GM21515 (cell line): ENCODE results near the gene IRF5.
A peak's percentile ranks its signal among the peaks of the same experiment; 100 is the strongest.
"Not testable (repeated sequence)": the region's sequence is repeated elsewhere in the genome, so short reads cannot be mapped to it uniquely, and the experiment has no call there.

ENCODE experiments used
- ATAC-seq: cut with Tn5 transposase; IDR thresholded peaks from one replicate; pipeline ENCODE4 v1.9.1; 2021; ENCODE audit not compliant: unreplicated experiment

The IRF5 gene

DNA sequence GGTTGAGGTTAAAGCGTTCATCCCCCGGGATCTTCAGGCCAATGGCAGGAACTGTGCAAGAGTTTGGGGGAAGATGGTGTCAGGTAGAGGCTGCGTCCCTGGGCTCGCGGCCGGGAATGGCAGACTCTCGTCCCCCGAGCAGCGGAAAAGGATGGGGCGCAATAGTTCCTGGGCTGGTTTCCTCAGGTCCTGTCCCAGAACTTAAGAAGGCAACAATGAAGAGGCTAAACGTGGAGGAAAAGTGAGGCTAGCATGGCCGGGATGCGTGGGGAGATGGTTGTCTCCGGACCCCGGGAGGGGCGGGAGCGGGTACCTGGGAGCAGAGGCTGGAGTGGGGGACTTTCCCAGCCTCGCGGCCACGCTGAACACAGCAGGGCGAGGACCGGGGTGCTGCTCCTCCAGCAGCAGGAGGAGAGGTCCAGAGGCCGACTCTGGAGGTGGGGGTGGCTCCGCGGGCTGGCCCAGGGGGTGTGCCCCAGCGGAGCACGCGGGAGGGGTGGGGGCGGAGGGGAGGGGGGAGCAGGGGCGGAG lies 882 bp downstream of the IRF5 start:
- ATAC-seq: no peak

DNA sequence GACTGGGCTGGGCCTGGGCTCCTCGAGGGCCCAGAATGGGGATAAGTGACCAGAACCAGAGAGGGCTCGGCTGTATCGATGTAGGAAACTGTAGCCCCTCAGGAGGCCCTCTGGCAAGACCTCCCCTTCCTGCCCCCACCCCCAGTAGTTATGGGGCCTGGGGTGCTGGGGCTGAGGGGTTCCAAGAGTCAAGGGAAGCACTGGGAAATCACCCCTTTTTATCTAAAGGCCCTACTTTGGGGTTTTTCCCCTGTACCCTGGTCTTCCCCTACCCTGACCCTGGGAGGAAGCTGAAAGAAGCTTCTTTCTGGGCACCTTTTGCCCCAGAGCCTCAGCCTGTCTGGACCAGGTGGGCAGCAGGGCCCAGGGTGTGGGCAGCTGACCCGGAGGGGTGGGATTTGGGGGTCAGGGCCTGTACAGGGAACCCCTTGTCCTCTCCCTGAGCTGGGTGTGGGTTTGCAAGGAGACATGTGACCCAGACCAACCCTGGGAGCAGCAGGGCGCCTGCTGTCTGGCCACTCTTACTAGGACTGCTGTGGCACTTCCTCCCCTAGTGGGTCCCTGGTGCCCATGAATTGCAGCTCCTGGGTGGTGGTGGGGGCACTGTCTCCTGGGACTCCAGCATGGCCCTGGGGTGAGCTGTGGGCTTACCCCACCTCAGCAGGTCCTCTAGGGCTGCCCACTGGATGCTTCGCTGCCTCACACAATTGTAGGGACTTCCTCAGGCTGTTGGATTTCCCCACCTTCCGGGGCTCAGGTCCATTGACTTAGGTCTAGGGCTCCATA lies 1.5 kb downstream of the IRF5 start:
- no peak for ATAC-seq

DNA sequence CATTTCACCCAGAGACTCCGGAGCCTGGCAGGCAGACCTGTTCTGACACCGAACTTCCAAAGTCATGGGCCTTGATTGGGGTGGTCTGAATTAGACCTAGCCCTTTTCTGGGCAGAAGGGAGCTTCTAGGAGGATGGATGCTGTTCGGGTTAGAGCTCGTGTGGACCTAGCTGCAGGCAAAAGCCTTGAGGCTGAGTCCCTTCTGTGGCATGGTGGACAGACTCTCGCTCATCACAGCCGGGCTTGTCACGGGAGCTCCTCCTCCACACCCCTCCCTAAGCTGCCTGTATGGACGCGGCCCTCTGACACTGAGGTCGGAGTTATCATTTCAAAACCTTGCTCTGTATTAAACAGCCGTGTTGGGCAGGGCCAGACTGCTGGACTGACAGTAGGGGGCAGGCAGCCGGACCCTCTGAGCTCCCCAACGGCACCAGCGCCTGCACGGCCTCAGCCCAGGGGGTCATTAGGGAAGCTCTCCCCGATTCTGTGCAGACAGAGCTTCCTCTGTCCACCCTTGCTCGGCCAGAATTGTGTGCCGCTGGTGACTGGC lies 2.2 kb downstream of the IRF5 start:
- ATAC-seq: peak; percentile 19

DNA sequence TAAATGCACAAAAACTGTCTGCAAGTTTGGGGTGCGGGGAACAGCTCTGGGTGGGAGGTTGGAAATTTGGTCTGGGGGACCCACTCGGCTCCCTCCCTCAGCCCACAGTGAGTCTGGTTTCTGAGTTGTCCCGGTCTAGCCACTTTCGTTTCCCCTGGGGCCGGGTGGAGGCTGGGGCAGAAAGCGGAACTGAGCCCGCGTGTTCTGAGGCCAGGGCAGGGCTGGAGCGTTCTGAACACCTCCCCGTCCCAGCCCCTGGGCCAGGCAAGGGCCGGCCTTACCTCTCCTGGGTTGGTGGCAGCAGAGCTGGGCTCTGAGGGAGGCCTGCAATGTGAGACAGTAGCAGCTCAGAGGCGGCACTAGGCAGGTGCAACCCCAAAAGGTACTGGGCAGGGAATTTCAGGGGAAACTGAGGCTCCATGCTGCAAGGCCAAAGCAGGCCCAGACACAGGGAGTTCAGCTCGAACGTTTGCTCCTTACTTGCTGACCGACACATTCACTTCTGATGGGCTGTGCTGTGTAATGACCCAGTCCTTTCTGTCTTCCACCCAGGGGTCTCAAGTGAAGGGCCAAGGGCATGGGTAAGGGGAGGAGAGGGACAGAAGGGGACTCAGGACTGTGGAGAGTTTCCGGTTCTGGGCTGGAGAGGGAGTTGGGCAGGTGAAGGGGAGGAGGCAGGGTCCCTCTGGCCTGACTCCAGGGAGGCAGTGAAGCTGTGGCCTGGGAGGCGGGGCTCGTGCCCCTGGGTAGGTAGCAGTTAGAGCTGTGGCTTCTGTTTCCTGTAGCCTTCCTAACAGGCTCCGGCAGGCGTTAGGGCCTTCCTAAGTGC lies 3.0 kb downstream of the IRF5 start:
- ATAC-seq: peak; percentile 55

DNA sequence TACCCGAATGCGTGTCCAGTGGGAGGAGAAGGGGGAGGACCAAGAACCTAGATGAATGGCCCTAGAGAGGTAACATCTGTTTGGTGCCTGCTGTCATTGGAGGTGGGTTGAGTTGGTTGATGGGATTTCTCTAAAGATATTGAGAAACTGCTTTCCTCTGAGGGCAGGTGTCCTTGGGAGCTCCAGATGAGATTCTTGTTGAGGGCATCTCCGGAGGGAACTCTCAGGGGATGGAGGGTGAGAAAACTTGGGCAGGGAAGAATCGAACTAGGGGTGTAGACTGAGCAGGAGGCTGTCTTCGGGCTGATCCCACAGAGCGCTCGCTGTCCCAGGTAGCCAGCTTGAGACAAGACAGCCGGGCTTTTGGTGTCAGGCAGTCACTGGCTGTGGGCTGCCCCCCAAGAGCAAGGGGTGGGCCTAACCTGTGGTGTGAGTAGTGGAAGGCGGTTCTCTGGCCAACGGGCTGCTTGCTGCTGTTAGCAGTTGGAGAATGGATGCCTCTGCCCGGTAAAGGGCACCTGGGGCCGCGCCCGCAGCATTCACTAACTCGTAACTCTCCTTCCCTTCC lies 3.7 kb downstream of the IRF5 start:
- ATAC-seq: no peak

DNA sequence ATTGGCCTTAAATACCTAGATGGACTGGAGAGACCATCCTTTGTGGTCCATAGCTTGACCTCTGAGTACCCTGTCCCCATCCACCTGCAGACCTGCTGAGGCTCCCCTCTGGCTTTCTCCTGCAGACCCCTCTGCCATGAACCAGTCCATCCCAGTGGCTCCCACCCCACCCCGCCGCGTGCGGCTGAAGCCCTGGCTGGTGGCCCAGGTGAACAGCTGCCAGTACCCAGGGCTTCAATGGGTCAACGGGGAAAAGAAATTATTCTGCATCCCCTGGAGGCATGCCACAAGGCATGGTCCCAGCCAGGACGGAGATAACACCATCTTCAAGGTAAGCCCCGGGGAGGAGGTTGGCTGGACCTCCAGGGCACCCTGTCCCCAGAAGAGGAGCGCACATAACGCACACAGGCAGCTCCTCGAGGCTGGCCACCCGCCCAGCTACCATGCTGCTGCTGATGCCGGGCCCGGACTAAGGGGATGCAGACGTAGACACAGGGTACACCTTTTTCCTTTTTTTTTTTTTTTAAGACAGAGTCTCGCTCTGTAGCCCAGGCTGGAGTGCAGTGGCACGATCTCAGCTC lies 4.3 kb downstream of the IRF5 start:
- ATAC-seq: no peak

DNA sequence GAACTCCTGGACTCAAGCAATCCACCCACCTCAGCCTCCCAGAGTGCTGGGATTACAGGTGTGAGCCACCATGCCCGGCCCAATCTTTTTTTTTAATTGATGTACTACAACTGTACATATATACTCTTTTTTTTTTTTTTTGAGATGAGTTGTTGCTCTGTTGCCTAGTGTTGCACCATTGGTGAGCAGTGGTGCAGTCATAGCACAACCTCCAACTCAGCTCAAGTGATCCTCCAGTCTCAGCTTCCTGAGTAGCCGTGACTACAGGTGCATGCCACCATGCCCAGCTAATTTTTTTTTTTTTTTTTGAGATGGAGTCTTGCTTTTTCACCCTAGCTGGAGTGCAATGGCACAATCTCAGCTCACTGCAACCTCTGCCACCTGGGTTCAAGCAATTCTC lies 5.5 kb downstream of the IRF5 start:
- ATAC-seq: not testable (repeated sequence)

DNA sequence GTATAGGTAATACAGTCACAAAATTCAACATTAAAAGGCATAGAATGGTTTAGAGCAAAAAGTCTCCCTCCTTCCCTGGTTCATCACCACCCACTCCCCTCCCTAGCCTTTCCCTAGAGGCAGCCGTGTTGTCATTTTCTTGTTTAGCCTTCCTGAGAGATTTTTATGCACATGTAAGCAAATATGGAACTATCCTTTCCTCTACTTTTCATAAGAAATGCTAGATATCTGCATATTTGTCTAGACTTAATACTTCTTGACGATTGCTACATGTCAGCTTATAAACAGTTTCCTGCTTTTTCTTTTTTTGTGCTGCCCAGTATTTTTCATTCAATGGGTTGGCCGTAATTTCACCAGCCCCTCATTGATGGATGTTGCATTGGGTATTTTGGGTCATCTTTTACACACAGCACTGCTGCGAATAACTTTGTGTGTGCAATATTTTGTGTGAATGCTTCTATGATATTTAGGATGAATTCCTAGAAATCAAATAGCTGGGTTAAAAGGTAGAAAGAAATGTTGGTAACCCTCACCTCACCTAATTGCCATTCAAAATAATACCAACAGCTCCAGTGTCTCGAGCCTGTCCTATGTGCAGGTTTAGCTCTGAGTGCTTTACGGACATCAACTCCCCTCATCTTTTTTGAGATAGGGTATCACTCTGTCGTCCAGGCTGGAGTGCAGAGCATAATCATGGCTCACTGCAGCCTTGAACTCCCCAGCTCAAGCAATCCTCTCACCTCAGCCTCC lies 6.9 kb downstream of the IRF5 start:
- ATAC-seq: no peak

DNA sequence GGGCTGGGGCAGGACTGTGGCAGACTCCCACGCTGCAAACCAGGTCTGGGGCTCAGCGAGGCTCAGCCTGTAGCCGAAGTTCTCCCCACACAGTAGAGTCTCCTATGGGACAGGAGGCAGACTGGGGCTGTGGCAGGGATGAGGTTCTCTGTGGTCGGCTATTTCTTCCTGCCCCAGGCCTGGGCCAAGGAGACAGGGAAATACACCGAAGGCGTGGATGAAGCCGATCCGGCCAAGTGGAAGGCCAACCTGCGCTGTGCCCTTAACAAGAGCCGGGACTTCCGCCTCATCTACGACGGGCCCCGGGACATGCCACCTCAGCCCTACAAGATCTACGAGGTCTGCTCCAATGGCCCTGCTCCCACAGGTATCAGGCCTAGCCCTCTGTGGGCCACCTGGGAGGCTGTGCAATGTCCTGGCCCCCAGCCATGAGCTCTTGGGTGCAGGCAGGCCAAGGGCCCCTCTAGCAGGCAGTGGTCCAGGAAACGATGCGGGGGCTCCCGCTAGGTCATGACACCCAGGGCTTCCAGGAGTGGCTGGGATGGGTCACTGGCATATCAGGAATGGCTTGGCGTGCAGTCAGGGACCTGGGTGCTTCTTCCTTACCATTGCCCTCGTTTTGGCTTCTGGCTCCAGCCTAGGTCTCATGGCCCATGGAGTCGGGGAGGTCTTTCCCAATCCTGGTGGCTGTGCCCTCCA lies 8.1 kb downstream of the IRF5 start:
- no peak for ATAC-seq

DNA sequence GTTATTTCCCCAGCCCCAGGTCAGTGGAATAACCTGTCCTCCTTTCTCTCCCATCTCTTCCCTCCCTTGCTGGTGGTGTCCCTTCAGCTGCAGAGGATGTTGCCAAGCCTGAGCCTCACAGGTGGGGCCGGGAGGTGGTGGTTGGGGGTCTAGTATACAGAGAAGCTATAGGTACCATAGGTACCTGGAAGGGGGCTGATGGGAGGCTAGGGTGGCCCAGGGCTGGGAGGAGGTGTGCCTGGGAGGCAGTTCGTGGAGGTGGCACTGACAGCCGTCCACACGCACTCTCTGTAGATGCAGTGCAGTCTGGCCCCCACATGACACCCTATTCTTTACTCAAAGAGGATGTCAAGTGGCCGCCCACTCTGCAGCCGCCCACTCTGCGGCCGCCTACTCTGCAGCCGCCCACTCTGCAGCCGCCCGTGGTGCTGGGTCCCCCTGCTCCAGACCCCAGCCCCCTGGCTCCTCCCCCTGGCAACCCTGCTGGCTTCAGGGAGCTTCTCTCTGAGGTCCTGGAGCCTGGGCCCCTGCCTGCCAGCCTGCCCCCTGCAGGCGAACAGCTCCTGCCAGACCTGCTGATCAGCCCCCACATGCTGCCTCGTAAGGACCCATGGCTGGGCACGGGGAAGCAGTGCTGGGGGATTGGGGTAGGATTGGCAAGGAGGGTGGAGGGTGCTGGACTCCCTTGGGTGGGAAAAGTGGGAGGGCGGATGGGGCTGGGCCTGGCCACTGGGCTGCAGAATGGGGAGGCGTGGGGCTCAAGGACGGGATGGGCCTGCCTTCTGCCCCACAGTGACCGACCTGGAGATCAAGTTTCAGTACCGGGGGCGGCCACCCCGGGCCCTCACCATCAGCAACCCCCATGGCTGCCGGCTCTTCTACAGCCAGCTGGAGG lies 9.5 kb downstream of the IRF5 start:
- ATAC-seq: no peak

DNA sequence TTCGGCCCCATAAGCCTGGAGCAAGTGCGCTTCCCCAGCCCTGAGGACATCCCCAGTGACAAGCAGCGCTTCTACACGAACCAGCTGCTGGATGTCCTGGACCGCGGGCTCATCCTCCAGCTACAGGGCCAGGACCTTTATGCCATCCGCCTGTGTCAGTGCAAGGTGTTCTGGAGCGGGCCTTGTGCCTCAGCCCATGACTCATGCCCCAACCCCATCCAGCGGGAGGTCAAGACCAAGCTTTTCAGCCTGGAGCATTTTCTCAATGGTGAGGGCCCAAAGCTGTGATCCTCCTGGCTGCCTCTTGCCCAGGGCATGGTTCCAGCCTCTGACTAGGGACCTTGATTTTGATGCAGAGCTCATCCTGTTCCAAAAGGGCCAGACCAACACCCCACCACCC lies 10.1 kb downstream of the IRF5 start:
- ATAC-seq: no peak

DNA sequence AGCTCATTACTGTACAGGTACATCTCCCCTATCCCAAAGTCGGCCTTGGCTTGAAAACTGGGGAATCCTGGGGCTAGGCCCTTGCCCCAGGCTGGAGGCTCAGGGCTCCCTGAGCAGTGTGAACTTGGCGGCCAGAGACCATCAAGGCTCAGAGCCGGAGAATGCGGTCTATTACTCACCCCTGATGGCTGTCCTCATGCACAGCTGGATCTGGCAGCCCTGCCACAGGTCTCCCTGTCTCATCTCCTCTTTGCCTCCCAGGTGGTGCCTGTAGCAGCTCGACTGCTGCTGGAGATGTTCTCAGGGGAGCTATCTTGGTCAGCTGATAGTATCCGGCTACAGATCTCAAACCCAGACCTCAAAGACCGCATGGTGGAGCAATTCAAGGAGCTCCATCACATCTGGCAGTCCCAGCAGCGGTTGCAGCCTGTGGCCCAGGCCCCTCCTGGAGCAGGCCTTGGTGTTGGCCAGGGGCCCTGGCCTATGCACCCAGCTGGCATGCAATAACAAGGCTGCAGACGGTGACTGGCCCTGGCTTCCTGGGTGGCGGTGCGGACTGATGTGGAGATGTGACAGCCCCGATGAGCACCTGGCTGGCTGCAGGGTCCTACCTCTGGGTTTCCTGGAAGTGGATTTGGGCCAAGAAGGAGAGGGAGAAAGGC lies 10.7 kb downstream of the IRF5 start:
- no peak for ATAC-seq

DNA sequence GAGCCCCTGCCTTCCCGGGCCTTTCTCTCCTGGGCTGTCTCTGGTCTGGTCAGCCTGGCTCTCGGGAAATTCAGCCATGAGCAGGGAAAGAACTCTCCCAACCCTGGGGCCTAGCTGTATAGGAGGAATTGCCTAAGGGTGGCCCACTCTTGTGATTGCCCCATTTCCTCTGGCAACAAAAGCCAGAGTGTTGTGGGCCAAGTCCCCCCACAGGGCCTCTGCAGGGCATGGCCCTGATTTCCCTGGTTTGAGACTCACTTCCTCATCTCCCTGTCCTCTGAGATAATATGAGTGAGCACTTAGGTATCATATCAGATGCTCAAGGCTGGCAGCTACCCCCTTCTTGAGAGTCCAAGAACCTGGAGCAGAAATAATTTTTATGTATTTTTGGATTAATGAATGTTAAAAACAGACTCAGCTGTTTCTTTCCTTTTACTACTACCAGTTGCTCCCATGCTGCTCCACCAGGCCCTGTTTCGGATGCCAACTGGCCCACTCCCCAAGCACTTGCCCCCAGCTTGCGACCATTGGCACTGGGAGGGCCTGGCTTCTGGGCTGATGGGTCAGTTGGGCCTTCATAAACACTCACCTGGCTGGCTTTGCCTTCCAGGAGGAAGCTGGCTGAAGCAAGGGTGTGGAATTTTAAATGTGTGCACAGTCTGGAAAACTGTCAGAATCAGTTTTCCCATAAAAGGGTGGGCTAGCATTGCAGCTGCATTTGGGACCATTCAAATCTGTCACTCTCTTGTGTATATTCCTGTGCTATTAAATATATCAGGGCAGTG lies 11.4 kb downstream of the IRF5 start:
- ATAC-seq: no peak

DNA sequence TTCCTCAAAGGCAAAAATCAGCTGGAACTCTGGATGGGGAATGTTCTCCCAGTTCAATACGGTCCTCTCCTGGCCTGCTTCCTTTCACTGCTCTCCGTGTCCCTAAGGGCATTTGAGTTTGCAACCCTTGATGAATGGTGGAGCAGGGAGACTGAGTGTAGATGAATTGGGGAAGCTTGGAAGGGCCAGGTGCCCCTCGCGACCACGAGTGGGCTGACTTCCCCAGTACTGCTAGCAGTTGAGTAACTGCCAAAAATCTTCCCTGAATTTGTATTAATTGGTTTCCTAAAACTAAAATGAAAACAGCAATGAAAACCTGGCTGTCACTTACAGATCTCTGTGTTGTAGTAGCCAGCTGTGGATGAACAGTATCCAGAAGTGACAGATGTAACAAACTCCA lies 13.6 kb downstream of the IRF5 start:
- ATAC-seq: no peak

DNA sequence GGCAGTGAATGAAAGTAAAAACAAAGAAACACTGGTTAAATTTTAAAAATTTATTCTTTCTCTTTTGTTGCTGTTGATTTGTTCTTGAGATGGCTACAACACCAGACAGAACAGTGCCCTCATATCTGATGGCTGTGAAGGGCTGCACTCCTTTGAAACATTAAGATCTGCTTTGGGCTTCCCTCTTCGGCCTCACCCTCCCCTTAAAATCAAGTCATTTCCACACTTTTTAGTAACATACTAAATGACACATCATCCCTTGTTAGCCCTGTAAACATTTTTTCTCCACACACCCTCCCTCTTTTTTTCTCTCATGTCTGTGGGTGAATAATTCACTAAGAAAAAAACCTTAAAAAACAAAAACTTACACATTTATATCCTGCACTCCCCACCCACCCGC lies 16.4 kb downstream of the IRF5 start:
- no peak for ATAC-seq

DNA sequence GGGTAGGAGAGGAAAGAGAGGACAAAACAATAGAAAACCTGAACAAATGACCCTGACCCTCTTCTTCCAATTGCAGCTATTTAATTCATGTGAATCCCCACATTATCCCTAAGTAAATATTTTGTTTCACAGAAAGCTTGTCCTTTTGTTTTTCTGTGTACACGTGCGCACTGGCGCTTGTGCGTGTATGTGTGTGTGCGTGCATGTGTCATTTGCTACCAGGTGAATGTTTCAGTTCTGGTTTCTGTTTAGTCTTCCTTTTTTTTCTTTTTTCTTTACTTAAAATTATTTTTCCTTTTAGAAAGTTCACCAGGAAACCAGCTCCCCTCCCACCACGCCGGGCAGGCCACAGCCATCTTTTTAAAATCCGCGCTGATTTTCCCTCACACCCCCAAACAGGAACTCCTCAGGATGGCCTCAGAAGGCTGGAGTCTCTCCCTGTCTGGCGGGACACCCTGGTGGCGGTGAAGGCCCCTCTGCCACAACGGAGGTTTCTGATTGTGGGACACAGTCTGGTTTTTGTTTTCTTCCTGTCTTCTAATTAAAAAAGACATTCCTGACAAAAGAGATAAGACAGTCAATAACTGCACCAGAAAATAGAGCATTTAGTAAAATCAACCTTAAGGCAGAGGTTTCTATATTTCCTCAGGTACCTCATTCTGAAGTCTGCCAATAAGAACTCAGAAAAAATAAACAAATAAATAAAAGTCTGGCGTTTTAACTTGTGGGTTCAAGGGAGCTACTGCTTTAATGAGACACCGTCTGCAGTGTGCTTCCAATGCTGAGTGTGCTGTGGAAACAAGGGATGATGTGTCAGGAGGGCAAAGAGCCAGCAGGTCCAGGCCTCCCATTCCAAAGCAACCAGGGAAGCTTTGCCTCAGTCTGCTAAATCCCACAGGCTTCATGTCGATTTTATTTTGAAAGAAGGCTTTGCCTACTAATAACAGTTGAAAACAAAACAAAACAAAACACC lies 17.4 kb downstream of the IRF5 start:
- peak; percentile 56 for ATAC-seq
